Keratinocyte (primary cell): ENCODE results near the gene VIPR1. TPM values are rescaled to one million over a fixed set of nuclear protein-coding genes. Genes with fewer than 3 reads are reported as not detected.

Experiments used
- DNase-seq: peaks from one replicate; pipeline ENCODE4 v3.0.0-alpha.2; 2011; ENCODE audit warnings: low read depth, missing footprints, low spot score
- FAIRE-seq: peaks from 2 replicates; lab custom pipeline; 2011; peaks lifted over from hg19 to GRCh38; lab: Jason Lieb, UNC
- H2AFZ ChIP-seq: 2 replicates; pipeline ENCODE4 v1.6.0; 2012; ENCODE audit warnings: low read length, control low read depth, inconsistent platforms; ENCODE audit not compliant: control insufficient read depth
- H3K27ac ChIP-seq: 2 replicates; pipeline ENCODE4 v1.5.1; 2011; ENCODE audit warnings: low read length; ENCODE audit not compliant: control insufficient read depth, insufficient read depth
- H3K27me3 ChIP-seq: 3 replicates; pipeline ENCODE4 v1.6.0; 2011; ENCODE audit warnings: low read length; ENCODE audit not compliant: control insufficient read depth, insufficient read depth; ENCODE audit errors: extremely low read depth
- H3K36me3 ChIP-seq, 2 experiments: 2 replicates in 1 of 2; 3 replicates in 1 of 2; pipeline ENCODE4 v1.5.1; 2011; ENCODE audit warnings: low read length in 2 of 2, mild to moderate bottlenecking in 1 of 2; ENCODE audit not compliant: control insufficient read depth in 2 of 2, insufficient read depth in 2 of 2; ENCODE audit errors: extremely low read depth in 1 of 2
- H3K4me1 ChIP-seq: 3 replicates; pipeline ENCODE4 v1.5.1; 2011; ENCODE audit warnings: low read length; ENCODE audit not compliant: control insufficient read depth, insufficient read depth; ENCODE audit errors: extremely low read depth
- H3K4me2 ChIP-seq: 3 replicates; pipeline ENCODE4 v1.6.0; 2011; ENCODE audit warnings: low read depth, low read length; ENCODE audit not compliant: control insufficient read depth, insufficient read depth; ENCODE audit errors: extremely low read depth
- H3K4me3 ChIP-seq, 3 experiments: fragments of 200-600 bp in 1 of 3; sonication (generic) in 1 of 3; 2 replicates in 2 of 3; 3 replicates in 1 of 3; pipeline ENCODE4 v1.5.1; 2011 to 2016; ENCODE audit warnings: low read length in 3 of 3, mild to moderate bottlenecking in 3 of 3, control low read depth in 2 of 3, inconsistent platforms in 1 of 3, low read depth in 1 of 3, mixed read lengths in 1 of 3, mixed run types in 1 of 3, moderate library complexity in 1 of 3; ENCODE audit not compliant: control insufficient read depth in 2 of 3, insufficient read depth in 2 of 3; ENCODE audit errors: extremely low read depth in 1 of 3
- H3K79me2 ChIP-seq: 2 replicates; pipeline ENCODE4 v1.6.0; 2012; ENCODE audit warnings: low read length; ENCODE audit not compliant: control insufficient read depth, insufficient read depth
- H3K9ac ChIP-seq: 3 replicates; pipeline ENCODE4 v1.6.0; 2011; ENCODE audit warnings: low read length; ENCODE audit not compliant: control insufficient read depth, insufficient read depth; ENCODE audit errors: extremely low read depth
- H3K9me1 ChIP-seq: 3 replicates; pipeline ENCODE4 v1.6.0; 2011; ENCODE audit warnings: low read length; ENCODE audit not compliant: control insufficient read depth, insufficient read depth; ENCODE audit errors: extremely low read depth
- H3K9me3 ChIP-seq: 2 replicates; pipeline ENCODE4 v1.5.1; 2012; ENCODE audit warnings: low read depth, low read length; ENCODE audit not compliant: control insufficient read depth
- H4K20me1 ChIP-seq: 3 replicates; pipeline ENCODE4 v1.6.0; 2011; ENCODE audit warnings: low read length; ENCODE audit not compliant: control insufficient read depth, insufficient read depth; ENCODE audit errors: extremely low read depth
- CTCF ChIP-seq, 3 experiments: IDR thresholded peaks in 1 of 3; conservative IDR thresholded peaks in 1 of 3; optimal IDR thresholded peaks in 1 of 3; 2 replicates in 2 of 3; 3 replicates in 1 of 3; pipeline versions ENCODE3 to v1.5.1; 2011; ENCODE audit warnings: low read length in 3 of 3, mild to moderate bottlenecking in 3 of 3, moderate library complexity in 2 of 3, control low read depth in 1 of 3, inconsistent platforms in 1 of 3; ENCODE audit not compliant: insufficient read depth in 2 of 3; ENCODE audit errors: extremely low read depth in 1 of 3
- EZH2 ChIP-seq: IDR thresholded peaks from one replicate; pipeline ENCODE4 v1.6.1; 2012; ENCODE audit warnings: inconsistent platforms, mild to moderate bottlenecking, low read length, moderate library complexity
- dilution Hi-C: fragments of 300-500 bp; cut with MboI; formaldehyde crosslinking; loops from one replicate; pipeline ENCODE4 v1.7.0; 2020; ENCODE audit warnings: low sequenced_read_pairs; ENCODE audit not compliant: extremely low pct_ligation_motif_present
- polyA plus RNA-seq, 5 experiments: library from polyadenylated mRNA; depleted of rRNA in 3 of 5; stranded (reverse) in 3 of 5; stranded (forward) in 1 of 5; unstranded in 1 of 5; fragments of >200 nt; gene quantifications; 1 replicate in 1 of 5; 2 replicates in 3 of 5; 3 replicates in 1 of 5; pipeline versions ENCODE4 v1.2.1 to v1.2.3, GENCODE V29; 2011 to 2012; ENCODE audit warnings: missing spikeins in 2 of 5, low read depth in 1 of 5, low replicate concordance in 1 of 5

VIPR1 gene
- polyA plus RNA-seq, 1 donor (not counting 4 experiments of a cell fraction or from before 2014, with no cell fraction given): 4.5 TPM

GRCh38 chr3:42515976-42516375, 13.5 kb downstream of the VIPR1 start:
- Histone ChIP-seq H3K79me2 (no peaks in the 10 kb centered on the region), H3K27me3 (no peaks in the 10 kb centered on the region), H4K20me1 (no peaks in the 10 kb centered on the region), H3K4me3 (no peak overlapping the region), H3K9me1 (no peaks in the 10 kb centered on the region), H3K4me2 (peak overlapping the region; percentile 40), H3K9me3 (no peaks in the 10 kb centered on the region), H3K9ac (peak overlapping the region; percentile 23), H3K36me3 (no peaks in the 10 kb centered on the region), H3K27ac (peak overlapping the region; percentile 86), H3K4me1 (peaks cover 33% of the 10 kb centered on the region), H2AFZ (peak overlapping the region; percentile 14)
- TF ChIP-seq EZH2 (no peak), CTCF (optimal IDR thresholded peaks at IDR 0.05 in 1 of 3, IDR thresholded peaks at IDR 0.05 in 1 of 3, conservative IDR thresholded peaks at IDR 0.05 in 1 of 3; ENCODE audit: extremely low read depth in 1 of 3, insufficient read depth in 2 of 3, low read length in 3 of 3) (no peak)
- DNase-seq: peak; percentile 52
- FAIRE-seq: no peak
- dilution Hi-C loops: no loop called here

GRCh38 chr3:42516443-42516842, 14.0 kb downstream of the VIPR1 start:
- Histone ChIP-seq H3K79me2 (no peaks in the 10 kb centered on the region), H3K4me3 (no peak overlapping the region), H4K20me1 (no peaks in the 10 kb centered on the region), H3K27ac (peak overlapping the region; percentile 86), H3K4me1 (peaks cover 33% of the 10 kb centered on the region), H3K36me3 (no peaks in the 10 kb centered on the region), H3K9me1 (no peaks in the 10 kb centered on the region), H3K27me3 (no peaks in the 10 kb centered on the region), H3K9ac (peak overlapping the region; percentile 23), H3K9me3 (no peaks in the 10 kb centered on the region), H3K4me2 (peak overlapping the region; percentile 40), H2AFZ (peak overlapping the region; percentile 14)
- dilution Hi-C loops: no loop called here
- FAIRE-seq (no peak), DNase-seq (no peak)
- TF ChIP-seq EZH2 (no peak), CTCF (optimal IDR thresholded peaks at IDR 0.05 in 1 of 3, IDR thresholded peaks at IDR 0.05 in 1 of 3, conservative IDR thresholded peaks at IDR 0.05 in 1 of 3; ENCODE audit: extremely low read depth in 1 of 3, insufficient read depth in 2 of 3, low read length in 3 of 3) (no peak)
